Parathyroid adenoma (tissue), 2 donors: ENCODE measurements around the gene PARVB.
A peak's percentile ranks its signal among the peaks of the same experiment; 100 is the strongest.

Experiments
- H2AFZ ChIP-seq: fragments of 300-600 bp; sonication (generic); one replicate; pipeline ENCODE4 v1.7.0; 2017; ENCODE audit warnings: antibody characterized with exemption, mild to moderate bottlenecking
- H3K27ac ChIP-seq: fragments of 300-600 bp; sonication (generic); one replicate; pipeline ENCODE4 v1.7.0; 2017
- H3K27me3 ChIP-seq: fragments of 300-600 bp; sonication (generic); one replicate; pipeline ENCODE4 v1.7.0; 2017; ENCODE audit warnings: low read length; ENCODE audit not compliant: control insufficient read depth, insufficient read depth
- H3K36me3 ChIP-seq: fragments of 300-600 bp; sonication (generic); one replicate; pipeline ENCODE4 v1.7.0; 2017; ENCODE audit warnings: low read length; ENCODE audit not compliant: control insufficient read depth, insufficient read depth
- H3K4me1 ChIP-seq: fragments of 300-600 bp; sonication (generic); one replicate; pipeline ENCODE4 v1.7.0; 2017; ENCODE audit warnings: control low read depth
- H3K4me2 ChIP-seq: fragments of 300-600 bp; sonication (generic); one replicate; pipeline ENCODE4 v1.7.0; 2017; ENCODE audit warnings: low read length
- H3K4me3 ChIP-seq: fragments of 300-600 bp; sonication (generic); one replicate; pipeline ENCODE4 v1.7.0; 2017; ENCODE audit warnings: low read depth, low read length
- H3K79me2 ChIP-seq: fragments of 300-600 bp; sonication (generic); one replicate; pipeline ENCODE4 v1.7.0; 2017; ENCODE audit warnings: control low read depth
- H3K9ac ChIP-seq: fragments of 300-600 bp; sonication (generic); one replicate; pipeline ENCODE4 v1.7.0; 2017; ENCODE audit warnings: mild to moderate bottlenecking
- H3K9me3 ChIP-seq: fragments of 300-600 bp; sonication (generic); one replicate; pipeline ENCODE4 v1.7.0; 2017; ENCODE audit warnings: low read length; ENCODE audit not compliant: control insufficient read depth
- TF ChIP-seq, protein P1 (sequence below): fragments of 300-600 bp; sonication (generic); IDR thresholded peaks from one replicate; pipeline ENCODE4 v1.7.0; 2017; ENCODE audit warnings: antibody characterized with exemption, mild to moderate bottlenecking
- donor health status: primary hyperparathyroidism.

The PARVB gene

DNA sequence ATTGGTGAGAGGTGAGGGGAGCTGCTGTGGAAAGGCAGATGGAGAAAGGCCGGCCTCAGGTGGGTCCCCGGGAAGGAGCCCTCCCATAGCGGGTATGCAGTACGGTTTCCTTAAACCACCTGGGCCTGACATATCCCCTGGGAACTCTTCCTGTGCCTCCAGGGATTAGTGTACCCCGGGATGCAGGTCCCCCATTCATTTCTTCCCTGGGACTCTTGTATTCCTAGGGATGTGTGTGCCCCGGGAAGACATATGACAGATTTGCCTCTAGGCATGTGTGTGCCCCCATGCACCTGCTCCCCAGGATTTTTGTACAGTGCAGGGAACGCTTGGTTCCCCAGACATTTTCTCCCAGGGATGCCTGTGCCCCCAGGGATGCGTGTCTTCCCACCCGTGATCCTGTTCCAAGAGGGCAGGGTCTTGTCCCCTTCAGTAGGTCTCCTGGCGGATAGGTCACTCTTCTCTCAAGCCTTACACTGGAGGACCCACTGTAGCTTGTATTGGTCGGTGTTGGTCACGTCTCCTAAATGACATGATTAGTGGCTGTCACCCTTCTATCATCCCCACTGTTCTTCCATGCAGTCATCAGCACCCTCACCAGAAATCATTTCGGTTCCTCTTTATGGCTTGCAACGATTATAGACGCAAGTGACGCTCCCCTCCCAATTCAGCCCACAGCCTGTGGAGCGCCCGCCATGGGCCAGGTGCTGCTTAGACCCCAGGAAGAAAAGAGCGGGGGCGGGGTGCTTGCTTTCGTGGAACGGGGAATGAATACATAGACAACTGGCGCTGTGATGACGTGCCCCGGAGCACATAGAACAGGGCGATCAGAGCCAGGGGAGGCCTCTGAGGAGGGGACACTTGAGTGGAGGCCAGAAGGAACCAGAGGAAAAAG, 1.3 kb downstream of the PARVB start:
- H3K4me2 ChIP-seq = peak overlapping the region; percentile 82
- TF ChIP-seq, protein P1, sequence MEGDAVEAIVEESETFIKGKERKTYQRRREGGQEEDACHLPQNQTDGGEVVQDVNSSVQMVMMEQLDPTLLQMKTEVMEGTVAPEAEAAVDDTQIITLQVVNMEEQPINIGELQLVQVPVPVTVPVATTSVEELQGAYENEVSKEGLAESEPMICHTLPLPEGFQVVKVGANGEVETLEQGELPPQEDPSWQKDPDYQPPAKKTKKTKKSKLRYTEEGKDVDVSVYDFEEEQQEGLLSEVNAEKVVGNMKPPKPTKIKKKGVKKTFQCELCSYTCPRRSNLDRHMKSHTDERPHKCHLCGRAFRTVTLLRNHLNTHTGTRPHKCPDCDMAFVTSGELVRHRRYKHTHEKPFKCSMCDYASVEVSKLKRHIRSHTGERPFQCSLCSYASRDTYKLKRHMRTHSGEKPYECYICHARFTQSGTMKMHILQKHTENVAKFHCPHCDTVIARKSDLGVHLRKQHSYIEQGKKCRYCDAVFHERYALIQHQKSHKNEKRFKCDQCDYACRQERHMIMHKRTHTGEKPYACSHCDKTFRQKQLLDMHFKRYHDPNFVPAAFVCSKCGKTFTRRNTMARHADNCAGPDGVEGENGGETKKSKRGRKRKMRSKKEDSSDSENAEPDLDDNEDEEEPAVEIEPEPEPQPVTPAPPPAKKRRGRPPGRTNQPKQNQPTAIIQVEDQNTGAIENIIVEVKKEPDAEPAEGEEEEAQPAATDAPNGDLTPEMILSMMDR = no peak
- H3K4me3 ChIP-seq = peak overlapping the region; percentile 54
- no peaks in the 10 kb centered on the region for H3K79me2 ChIP-seq
- H3K9ac ChIP-seq = no peak overlapping the region
- H3K4me1 ChIP-seq = no peaks in the 10 kb centered on the region
- no peaks in the 10 kb centered on the region for H3K27me3 ChIP-seq
- no peaks in the 10 kb centered on the region for H3K36me3 ChIP-seq
- no peak overlapping the region for H2AFZ ChIP-seq
- no peaks in the 10 kb centered on the region for H3K9me3 ChIP-seq
- peak overlapping the region; percentile 79 for H3K27ac ChIP-seq

DNA sequence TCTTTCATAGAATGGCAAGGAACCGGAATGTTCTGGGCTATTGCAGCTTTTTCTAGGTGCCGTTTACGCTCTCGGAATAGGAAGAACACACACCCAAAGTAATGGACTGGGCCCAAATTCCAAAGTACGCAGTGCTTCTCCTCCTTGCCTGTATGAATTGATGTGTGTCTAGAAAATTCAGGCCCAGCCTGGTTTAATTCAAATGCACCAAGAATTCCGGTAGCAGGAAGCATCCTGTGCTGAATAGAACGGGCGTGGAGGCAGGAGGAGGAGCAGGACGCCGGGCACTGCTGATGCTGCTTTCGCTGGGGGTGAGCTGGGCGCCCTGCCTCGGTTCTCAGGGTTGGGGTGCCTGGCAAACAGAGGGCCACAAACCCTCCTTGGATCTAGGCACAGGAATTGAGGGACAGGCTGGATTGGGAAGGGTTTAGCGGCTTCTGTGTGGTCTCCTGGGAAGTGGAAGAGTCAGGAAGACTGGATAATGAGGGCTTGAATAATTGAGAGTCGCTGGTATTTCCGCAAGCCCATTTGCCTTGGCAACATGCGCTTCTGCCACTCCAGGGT, 2.0 kb downstream of the PARVB start:
- Histone ChIP-seq H3K4me3 (no peak overlapping the region), H3K27ac (peak overlapping the region; percentile 79), H3K4me2 (no peak overlapping the region), H3K27me3 (no peaks in the 10 kb centered on the region), H3K36me3 (no peaks in the 10 kb centered on the region), H3K9ac (no peak overlapping the region), H2AFZ (no peak overlapping the region), H3K79me2 (no peaks in the 10 kb centered on the region), H3K4me1 (no peaks in the 10 kb centered on the region), H3K9me3 (no peaks in the 10 kb centered on the region)
- TF ChIP-seq, protein P1 = no peak

DNA sequence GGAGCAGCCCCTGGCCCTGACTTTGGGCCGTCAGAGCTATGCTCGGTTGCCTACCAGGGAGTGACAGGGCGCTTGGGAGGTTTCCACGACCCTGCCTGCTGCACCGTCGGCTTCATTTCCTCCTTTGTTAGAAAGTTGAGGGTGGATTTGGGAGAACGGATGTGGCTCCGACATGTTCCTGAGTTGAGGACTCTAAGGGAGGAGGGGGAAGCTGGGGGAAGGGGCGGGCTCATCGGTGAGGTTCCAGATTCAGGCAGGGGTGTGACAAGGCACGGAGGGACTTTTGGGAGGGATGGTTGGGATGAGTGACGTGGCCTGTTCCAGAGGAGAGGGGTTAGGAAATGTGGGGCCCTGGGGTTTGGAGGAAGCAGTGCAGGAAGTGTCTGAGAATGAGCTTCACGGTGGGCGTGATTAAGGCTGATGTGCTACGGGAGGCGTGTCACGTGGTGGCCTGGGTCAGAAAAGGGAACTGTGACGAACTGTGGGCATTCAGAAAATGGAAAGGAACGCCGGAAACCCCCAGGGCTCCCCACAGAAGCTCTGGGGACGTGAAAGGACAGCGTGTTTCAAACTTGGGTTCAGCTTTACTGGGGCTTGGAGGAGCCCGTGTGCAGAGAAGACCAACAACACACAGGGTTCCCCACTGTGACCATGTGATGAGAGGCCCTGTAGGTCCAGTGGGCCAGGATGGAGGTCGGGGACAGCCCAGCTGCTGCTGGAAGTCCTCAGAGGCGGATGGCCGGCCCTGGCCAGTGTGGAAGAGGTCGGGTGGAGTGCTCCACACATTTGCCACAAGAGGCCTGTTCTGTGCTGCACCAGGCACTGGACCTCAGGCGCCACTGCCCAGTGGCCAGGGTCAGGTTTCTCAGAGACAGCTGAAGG, 2.8 kb downstream of the PARVB start:
- TF ChIP-seq, protein P1 = no peak
- Histone ChIP-seq H3K4me2 (peak overlapping the region; percentile 35), H3K79me2 (no peaks in the 10 kb centered on the region), H3K36me3 (no peaks in the 10 kb centered on the region), H3K4me3 (no peak overlapping the region), H2AFZ (no peak overlapping the region), H3K27me3 (no peaks in the 10 kb centered on the region), H3K9me3 (no peaks in the 10 kb centered on the region), H3K9ac (no peak overlapping the region), H3K4me1 (no peaks in the 10 kb centered on the region), H3K27ac (peak overlapping the region; percentile 79)

DNA sequence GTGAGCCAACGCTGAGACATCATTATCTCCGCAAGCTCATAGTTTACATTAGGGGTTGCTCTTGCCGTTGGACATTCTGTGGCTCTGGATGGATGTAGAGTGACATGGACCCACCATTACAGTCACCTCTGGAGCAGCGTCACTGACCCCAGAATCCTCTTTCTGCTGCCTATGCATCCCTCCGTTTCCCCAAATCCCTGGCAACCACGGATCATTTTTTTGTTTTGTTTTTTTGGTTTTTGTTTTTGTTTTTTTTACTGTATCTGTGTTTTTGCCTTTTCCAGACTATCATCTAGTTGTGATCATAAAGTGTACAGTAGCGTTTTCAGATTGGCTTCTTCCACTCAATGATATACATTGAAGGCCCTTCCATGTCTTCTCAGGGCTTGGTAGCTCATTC, 4.0 kb downstream of the PARVB start:
- no peak overlapping the region for H3K4me3 ChIP-seq
- H3K27me3 ChIP-seq = no peaks in the 10 kb centered on the region
- H3K79me2 ChIP-seq = no peaks in the 10 kb centered on the region
- H3K27ac ChIP-seq = peak overlapping the region; percentile 15
- TF ChIP-seq, protein P1 = no peak
- H3K9me3 ChIP-seq = no peaks in the 10 kb centered on the region
- no peaks in the 10 kb centered on the region for H3K4me1 ChIP-seq
- no peak overlapping the region for H2AFZ ChIP-seq
- H3K36me3 ChIP-seq = no peaks in the 10 kb centered on the region
- no peak overlapping the region for H3K9ac ChIP-seq
- H3K4me2 ChIP-seq = no peak overlapping the region
